Measurements from ENCODE around the gene PNISR. TPM values are rescaled to one million over a fixed set of nuclear protein-coding genes. Genes with fewer than 3 reads are reported as not detected.

Gene PNISR
- total RNA-seq, 3 donors from 2014 or later = 73.7 to 80.0 (median 76.4) TPM

GRCh38 chr6:99422912-99423311 lies 2.2 kb downstream of the PNISR start:
- H3K4me1 Mint-ChIP-seq (ENCODE audit: low read depth) = peaks cover 71% of the 10 kb centered on the region
- no peaks in the 10 kb centered on the region for H3K27me3 Mint-ChIP-seq (ENCODE audit: low read depth)
- no peaks in the 10 kb centered on the region for H3K9me3 Mint-ChIP-seq
- H3K4me3 Mint-ChIP-seq = peak overlapping the region; percentile 96
- DNase-seq = no peak
- ATAC-seq = no peak
- H3K36me3 Mint-ChIP-seq (ENCODE audit: insufficient read depth) = peaks cover 21% of the 10 kb centered on the region

GRCh38 chr6:99416892-99417767 lies 8.0 kb downstream of the PNISR start:
- Mint-ChIP-seq H3K4me3 (peak overlapping the region; percentile 19), H3K27me3 (ENCODE audit: low read depth) (no peaks in the 10 kb centered on the region), H3K4me1 (ENCODE audit: low read depth) (peaks cover 63% of the 10 kb centered on the region), H3K9me3 (no peaks in the 10 kb centered on the region), H3K36me3 (ENCODE audit: insufficient read depth) (peaks cover 25% of the 10 kb centered on the region)
- ATAC-seq (peak; percentile 51 to 58), DNase-seq (no peak)

GRCh38 chr6:99416226-99416625 lies 8.9 kb downstream of the PNISR start:
- ATAC-seq (no peak), DNase-seq (no peak)
- H3K27me3 Mint-ChIP-seq (ENCODE audit: low read depth) = no peaks in the 10 kb centered on the region
- H3K36me3 Mint-ChIP-seq (ENCODE audit: insufficient read depth) = peaks cover 25% of the 10 kb centered on the region
- H3K4me3 Mint-ChIP-seq = no peak overlapping the region
- H3K4me1 Mint-ChIP-seq (ENCODE audit: low read depth) = peaks cover 59% of the 10 kb centered on the region
- no peaks in the 10 kb centered on the region for H3K9me3 Mint-ChIP-seq

- Mint-ChIP-seq H3K36me3 (ENCODE audit: insufficient read depth) (peaks cover 27% of the 10 kb centered on the region), H3K9me3 (no peaks in the 10 kb centered on the region), H3K4me3 (no peak overlapping the region), H3K4me1 (ENCODE audit: low read depth) (peaks cover 56% of the 10 kb centered on the region), H3K27me3 (ENCODE audit: low read depth) (no peaks in the 10 kb centered on the region)
- no peak for ATAC-seq
- DNase-seq = no peak
Observed at GRCh38 chr6:99415446-99415845, 9.7 kb downstream of the PNISR start.

- Mint-ChIP-seq H3K4me1 (ENCODE audit: low read depth) (peaks cover 37% of the 10 kb centered on the region), H3K4me3 (no peak overlapping the region), H3K27me3 (ENCODE audit: low read depth) (no peaks in the 10 kb centered on the region), H3K36me3 (ENCODE audit: insufficient read depth) (peaks cover 43% of the 10 kb centered on the region), H3K9me3 (no peaks in the 10 kb centered on the region)
- DNase-seq (no peak), ATAC-seq (no peak)
Observed at GRCh38 chr6:99412065-99412464, 13.0 kb downstream of the PNISR start.

- DNase-seq (no peak), ATAC-seq (no peak)
- H3K4me1 Mint-ChIP-seq (ENCODE audit: low read depth) = peaks cover 23% of the 10 kb centered on the region
- no peak overlapping the region for H3K4me3 Mint-ChIP-seq
- H3K27me3 Mint-ChIP-seq (ENCODE audit: low read depth) = no peaks in the 10 kb centered on the region
- H3K36me3 Mint-ChIP-seq (ENCODE audit: insufficient read depth) = peaks cover 45% of the 10 kb centered on the region
- H3K9me3 Mint-ChIP-seq = no peaks in the 10 kb centered on the region
Observed at GRCh38 chr6:99409672-99410071, 15.4 kb downstream of the PNISR start.

GRCh38 chr6:99407076-99407475 lies 18.0 kb downstream of the PNISR start:
- ATAC-seq (no peak), DNase-seq (no peak)
- no peaks in the 10 kb centered on the region for H3K9me3 Mint-ChIP-seq
- H3K36me3 Mint-ChIP-seq (ENCODE audit: insufficient read depth) = peaks cover 48% of the 10 kb centered on the region
- H3K4me1 Mint-ChIP-seq (ENCODE audit: low read depth) = peaks cover 9% of the 10 kb centered on the region
- H3K4me3 Mint-ChIP-seq = no peak overlapping the region
- no peaks in the 10 kb centered on the region for H3K27me3 Mint-ChIP-seq (ENCODE audit: low read depth)

- ATAC-seq (no peak), DNase-seq (no peak)
- Mint-ChIP-seq H3K36me3 (ENCODE audit: insufficient read depth) (peaks cover 32% of the 10 kb centered on the region), H3K9me3 (no peaks in the 10 kb centered on the region), H3K4me3 (no peak overlapping the region), H3K4me1 (ENCODE audit: low read depth) (no peaks in the 10 kb centered on the region), H3K27me3 (ENCODE audit: low read depth) (no peaks in the 10 kb centered on the region)
Observed at GRCh38 chr6:99402448-99402847, 22.7 kb downstream of the PNISR start.

DNA sequence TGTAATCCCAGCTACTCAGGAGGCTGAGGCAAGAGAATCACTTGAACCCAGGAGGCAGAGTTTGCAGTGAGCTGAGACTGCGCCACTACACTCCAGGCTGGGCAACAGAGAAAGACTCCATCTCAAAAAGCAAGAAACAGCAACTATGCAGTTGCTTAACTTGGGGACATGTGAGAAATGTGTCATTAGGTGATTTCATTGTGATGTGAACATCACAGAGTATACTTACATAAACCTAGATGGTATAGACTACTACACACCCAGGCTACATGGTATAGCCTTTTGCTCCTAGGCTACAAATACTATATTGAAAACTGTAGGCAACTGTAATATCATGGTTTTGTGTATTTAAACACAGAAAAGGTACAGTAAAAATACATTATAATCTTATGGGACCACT lies 27.8 kb downstream of the PNISR start:
- ATAC-seq = no peak
- Mint-ChIP-seq H3K4me3 (no peak overlapping the region), H3K27me3 (ENCODE audit: low read depth) (no peaks in the 10 kb centered on the region), H3K9me3 (no peaks in the 10 kb centered on the region), H3K36me3 (ENCODE audit: insufficient read depth) (peaks cover 12% of the 10 kb centered on the region), H3K4me1 (ENCODE audit: low read depth) (peaks cover 8% of the 10 kb centered on the region)
- DNase-seq = no peak

GRCh38 chr6:99393698-99394531 lies 31.2 kb downstream of the PNISR start, which contains the start of gene COQ3:
TSS of gene COQ3 (minus strand) at chr6:99394195. CDS start at chr6:99394179, 16 bp downstream.
- DNase-seq (peak; percentile 50), ATAC-seq (peak; percentile 77 to 81)
- H3K36me3 Mint-ChIP-seq (ENCODE audit: insufficient read depth) = peaks cover 2% of the 10 kb centered on the region
- H3K27me3 Mint-ChIP-seq (ENCODE audit: low read depth) = no peaks in the 10 kb centered on the region
- peaks cover 10% of the 10 kb centered on the region for H3K4me1 Mint-ChIP-seq (ENCODE audit: low read depth)
- H3K9me3 Mint-ChIP-seq = no peaks in the 10 kb centered on the region
- H3K4me3 Mint-ChIP-seq = peak within 1 kb of the TSS; percentile 97

DNA sequence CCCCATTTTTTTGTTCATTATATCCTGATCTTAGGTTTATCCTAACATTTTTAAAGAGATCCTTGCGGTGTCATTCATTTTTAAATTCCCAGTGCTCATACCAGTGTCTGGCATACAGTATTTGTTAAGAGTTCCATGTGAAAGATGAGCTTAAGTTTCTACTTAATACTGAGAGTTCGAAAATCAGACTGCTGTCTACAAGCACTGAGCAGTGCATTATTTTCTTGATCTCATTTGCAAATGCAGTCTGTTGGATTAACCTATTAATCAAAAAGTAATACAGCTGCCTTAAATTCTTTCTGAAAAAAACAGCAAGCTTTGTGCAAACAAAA lies 31.8 kb downstream of the PNISR start:
- ATAC-seq (peak; percentile 11 to 16), DNase-seq (no peak)

GRCh38 chr6:99390896-99391295 lies 34.2 kb downstream of the PNISR start:
- ATAC-seq (no peak), DNase-seq (no peak)
- peaks cover 10% of the 10 kb centered on the region for H3K4me1 Mint-ChIP-seq (ENCODE audit: low read depth)
- no peaks in the 10 kb centered on the region for H3K9me3 Mint-ChIP-seq
- peaks cover 2% of the 10 kb centered on the region for H3K36me3 Mint-ChIP-seq (ENCODE audit: insufficient read depth)
- H3K27me3 Mint-ChIP-seq (ENCODE audit: low read depth) = no peaks in the 10 kb centered on the region
- H3K4me3 Mint-ChIP-seq = no peak overlapping the region

More for the DNA sequence above, 31.8 kb downstream of the PNISR start:
- Mint-ChIP-seq H3K4me1 (ENCODE audit: low read depth) (peaks cover 10% of the 10 kb centered on the region), H3K9me3 (no peaks in the 10 kb centered on the region), H3K4me3 (peak overlapping the region; percentile 97), H3K36me3 (ENCODE audit: insufficient read depth) (peaks cover 2% of the 10 kb centered on the region), H3K27me3 (ENCODE audit: low read depth) (no peaks in the 10 kb centered on the region)

DNA sequence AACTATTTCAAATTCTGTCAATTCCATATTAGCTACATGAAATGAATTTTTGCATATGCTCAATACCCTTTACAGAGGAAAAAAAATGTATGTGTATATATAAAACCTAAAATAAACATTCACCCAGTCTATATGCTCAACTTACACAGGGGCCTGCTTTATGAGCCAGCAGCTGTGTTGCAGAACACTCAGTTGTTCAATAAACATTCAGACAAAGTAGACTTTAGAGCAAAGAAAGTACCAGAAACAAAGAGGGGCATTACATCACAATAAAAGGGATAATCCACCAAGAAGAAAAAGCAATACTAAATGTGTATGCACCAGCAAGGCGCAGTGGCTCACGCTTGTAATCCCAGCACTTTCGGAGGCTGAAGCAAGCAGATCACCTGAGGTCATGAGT lies 40.6 kb downstream of the PNISR start:
- Mint-ChIP-seq H3K4me1 (ENCODE audit: low read depth) (no peaks in the 10 kb centered on the region), H3K9me3 (no peaks in the 10 kb centered on the region), H3K27me3 (ENCODE audit: low read depth) (no peaks in the 10 kb centered on the region), H3K36me3 (ENCODE audit: insufficient read depth) (peaks cover 7% of the 10 kb centered on the region), H3K4me3 (no peak overlapping the region)
- ATAC-seq = no peak
- DNase-seq = no peak

GRCh38 chr6:99378636-99379035 lies 46.5 kb downstream of the PNISR start:
- no peaks in the 10 kb centered on the region for H3K27me3 Mint-ChIP-seq (ENCODE audit: low read depth)
- H3K9me3 Mint-ChIP-seq = no peaks in the 10 kb centered on the region
- no peak overlapping the region for H3K4me3 Mint-ChIP-seq
- no peak for ATAC-seq
- peaks cover 14% of the 10 kb centered on the region for H3K36me3 Mint-ChIP-seq (ENCODE audit: insufficient read depth)
- H3K4me1 Mint-ChIP-seq (ENCODE audit: low read depth) = no peaks in the 10 kb centered on the region
- DNase-seq = no peak

All from activated T-cell treated with anti-CD3 and anti-CD28 coated beads, Interleukin-2, amount 50 U/mL, for 4 hours (primary cell).